ENCODE measurements around the gene TSHZ1.

Gene TSHZ1

DNA sequence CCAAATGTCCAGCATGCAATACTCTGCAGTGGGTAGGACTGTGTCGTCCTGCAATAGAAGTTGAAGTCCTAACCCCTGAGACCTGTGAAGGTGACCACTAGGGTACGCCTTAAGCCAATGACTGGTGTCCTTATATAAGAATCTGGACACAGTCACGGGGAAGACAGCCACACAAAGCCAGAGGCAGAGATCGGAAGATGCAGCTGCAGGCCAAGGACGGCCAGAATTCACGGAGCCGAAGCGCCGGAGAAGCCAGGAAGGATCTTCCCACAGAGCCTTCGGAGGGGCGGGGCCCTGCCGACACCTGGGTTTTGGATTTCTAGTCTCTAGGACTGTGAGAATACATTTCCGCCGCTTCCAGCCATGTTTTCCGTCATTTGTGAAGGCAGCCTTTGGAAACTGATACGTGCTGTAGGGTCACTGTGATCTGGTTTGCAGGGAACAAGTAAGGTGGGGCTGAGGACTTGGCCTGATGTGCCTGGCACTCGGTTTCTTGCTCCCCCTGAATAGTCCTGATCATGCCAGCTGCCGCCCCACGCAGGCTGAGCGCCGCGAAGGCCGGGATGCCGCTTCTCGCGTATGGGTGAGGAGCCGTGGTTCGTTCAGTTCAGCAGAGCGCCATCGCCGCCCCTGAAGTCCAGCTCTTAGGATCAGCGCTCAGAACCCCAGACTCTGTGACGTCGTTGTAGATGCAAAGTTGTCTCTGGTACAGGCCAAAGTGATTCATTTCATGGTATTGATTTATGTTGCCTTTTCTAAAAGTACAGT lies 40.4 kb upstream of the TSHZ1 start:
- no peak for DNase-seq
- Histone ChIP-seq H3K36me3 (no peaks in the 10 kb centered on the region), H3K27me3 (ENCODE audit: insufficient read depth, low read depth, severe bottlenecking) (no peaks in the 10 kb centered on the region), H3K27ac (no peak overlapping the region), H3K9me3 (ENCODE audit: severe bottlenecking) (no peaks in the 10 kb centered on the region), H3K4me3 (ENCODE audit: low read depth, low read length) (no peak overlapping the region)
- TF ChIP-seq, protein P1, sequence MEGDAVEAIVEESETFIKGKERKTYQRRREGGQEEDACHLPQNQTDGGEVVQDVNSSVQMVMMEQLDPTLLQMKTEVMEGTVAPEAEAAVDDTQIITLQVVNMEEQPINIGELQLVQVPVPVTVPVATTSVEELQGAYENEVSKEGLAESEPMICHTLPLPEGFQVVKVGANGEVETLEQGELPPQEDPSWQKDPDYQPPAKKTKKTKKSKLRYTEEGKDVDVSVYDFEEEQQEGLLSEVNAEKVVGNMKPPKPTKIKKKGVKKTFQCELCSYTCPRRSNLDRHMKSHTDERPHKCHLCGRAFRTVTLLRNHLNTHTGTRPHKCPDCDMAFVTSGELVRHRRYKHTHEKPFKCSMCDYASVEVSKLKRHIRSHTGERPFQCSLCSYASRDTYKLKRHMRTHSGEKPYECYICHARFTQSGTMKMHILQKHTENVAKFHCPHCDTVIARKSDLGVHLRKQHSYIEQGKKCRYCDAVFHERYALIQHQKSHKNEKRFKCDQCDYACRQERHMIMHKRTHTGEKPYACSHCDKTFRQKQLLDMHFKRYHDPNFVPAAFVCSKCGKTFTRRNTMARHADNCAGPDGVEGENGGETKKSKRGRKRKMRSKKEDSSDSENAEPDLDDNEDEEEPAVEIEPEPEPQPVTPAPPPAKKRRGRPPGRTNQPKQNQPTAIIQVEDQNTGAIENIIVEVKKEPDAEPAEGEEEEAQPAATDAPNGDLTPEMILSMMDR (IDR thresholded peaks at IDR 0.05; ENCODE audit: low read depth, low read length) = no peak

DNA sequence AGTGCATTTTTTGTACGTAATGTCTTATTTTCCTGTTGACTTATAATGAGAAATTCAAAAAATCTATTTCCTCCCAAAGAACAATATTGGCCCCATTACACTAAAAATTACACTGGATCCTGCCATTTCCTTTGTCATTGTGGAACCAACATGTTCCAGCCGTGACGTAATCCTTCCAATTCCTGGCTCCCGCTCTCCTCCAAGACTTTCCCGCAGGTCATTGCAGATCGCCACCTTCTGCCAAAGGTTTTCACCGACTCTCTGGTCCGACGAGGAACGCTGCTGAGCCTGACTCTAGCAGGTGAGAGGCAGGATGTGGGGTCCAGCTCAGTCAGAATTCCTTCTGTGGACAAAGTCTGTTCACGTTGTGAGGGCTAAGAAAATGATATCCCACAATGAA lies 39.7 kb upstream of the TSHZ1 start:
- Histone ChIP-seq H3K4me3 (ENCODE audit: low read depth, low read length) (no peak overlapping the region), H3K27me3 (ENCODE audit: insufficient read depth, low read depth, severe bottlenecking) (no peaks in the 10 kb centered on the region), H3K27ac (no peak overlapping the region), H3K36me3 (no peaks in the 10 kb centered on the region), H3K9me3 (ENCODE audit: severe bottlenecking) (no peaks in the 10 kb centered on the region)
- DNase-seq = no peak
- TF ChIP-seq, protein P1 (IDR thresholded peaks at IDR 0.05; ENCODE audit: low read depth, low read length) = no peak

DNA sequence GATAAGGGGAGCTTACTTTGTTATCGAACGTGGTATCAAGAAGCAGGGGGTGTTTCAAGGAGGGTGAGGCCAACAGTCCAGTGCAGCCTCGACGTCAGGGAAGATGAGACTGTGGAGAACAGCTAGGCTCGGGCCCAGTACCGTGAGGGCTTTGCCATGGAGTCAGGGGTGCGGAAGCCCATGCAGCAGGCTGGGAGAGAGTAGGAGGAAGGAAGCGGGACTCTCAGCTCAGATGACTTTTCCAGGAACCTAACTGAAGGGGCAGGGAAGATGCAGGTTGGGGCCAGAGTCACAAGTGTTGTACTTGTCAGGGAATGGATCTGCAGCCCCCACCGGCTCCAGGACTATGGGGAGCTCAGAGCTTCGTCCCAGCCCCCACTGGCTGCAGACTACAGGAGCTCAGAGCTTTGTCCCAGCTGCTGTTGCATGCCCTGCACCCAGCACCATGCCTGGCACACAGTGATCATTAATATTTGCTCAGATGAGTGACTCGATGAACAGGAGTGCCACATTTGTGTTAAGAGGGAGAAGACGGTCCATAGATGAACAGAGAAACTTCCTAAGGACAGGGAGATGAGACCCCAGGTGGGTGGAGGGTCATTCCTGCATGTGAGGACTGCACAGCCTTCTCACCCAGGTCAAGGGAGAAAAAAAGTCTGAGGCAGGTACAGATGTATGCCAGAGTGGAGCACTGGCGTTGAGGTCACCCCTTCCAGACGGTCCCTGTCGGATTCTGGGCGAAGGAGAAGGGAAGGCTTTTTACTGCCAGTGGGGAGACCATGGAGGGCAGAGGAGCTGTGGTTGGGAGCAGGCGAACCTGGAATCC lies 38.1 kb upstream of the TSHZ1 start:
- Histone ChIP-seq H3K4me3 (ENCODE audit: low read depth, low read length) (no peak overlapping the region), H3K9me3 (ENCODE audit: severe bottlenecking) (no peaks in the 10 kb centered on the region), H3K27me3 (ENCODE audit: insufficient read depth, low read depth, severe bottlenecking) (no peaks in the 10 kb centered on the region), H3K36me3 (no peaks in the 10 kb centered on the region), H3K27ac (no peak overlapping the region)
- DNase-seq = no peak
- TF ChIP-seq, protein P1 (IDR thresholded peaks at IDR 0.05; ENCODE audit: low read depth, low read length) = no peak

DNA sequence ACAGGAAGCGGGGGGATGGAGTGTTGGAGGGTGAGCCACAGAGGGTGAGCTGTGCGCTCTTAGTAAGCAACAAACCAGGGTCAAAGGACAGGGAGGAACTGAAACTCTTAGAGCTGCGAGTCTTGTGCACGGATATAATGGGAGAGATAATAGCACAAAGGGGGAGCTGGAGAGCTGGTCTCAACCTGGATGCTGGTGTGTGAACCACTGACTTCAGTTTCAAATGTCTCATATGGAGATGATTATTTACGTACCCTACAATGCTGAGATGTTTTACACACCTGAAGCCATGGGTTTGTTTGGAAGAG lies 37.5 kb upstream of the TSHZ1 start:
- no peaks in the 10 kb centered on the region for H3K36me3 ChIP-seq

DNA sequence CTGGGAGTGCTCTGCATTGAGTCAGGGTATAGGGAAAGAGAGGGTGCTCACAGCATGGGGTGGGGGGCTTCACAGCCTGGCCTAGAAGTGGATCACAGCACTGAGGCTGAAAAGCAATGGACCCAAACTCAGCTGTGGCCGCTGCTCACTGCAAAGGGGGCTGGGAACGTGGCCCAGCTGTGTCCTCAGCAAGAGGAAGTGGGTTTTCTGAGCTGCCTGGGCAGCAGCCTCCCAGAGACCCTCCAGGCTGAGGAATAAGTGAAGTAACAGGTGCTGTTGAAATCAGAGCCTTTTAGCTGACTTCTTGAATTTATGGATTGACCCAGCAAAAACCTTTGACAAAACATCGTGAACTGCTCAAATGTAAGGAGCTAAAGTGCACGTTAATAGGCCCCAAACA lies 36.9 kb upstream of the TSHZ1 start:
- no peak overlapping the region for H3K4me3 ChIP-seq (ENCODE audit: low read depth, low read length)
- TF ChIP-seq, protein P1 (IDR thresholded peaks at IDR 0.05; ENCODE audit: low read depth, low read length) = no peak
- H3K36me3 ChIP-seq = no peaks in the 10 kb centered on the region
- no peaks in the 10 kb centered on the region for H3K27me3 ChIP-seq (ENCODE audit: insufficient read depth, low read depth, severe bottlenecking)
- no peak overlapping the region for H3K27ac ChIP-seq
- H3K9me3 ChIP-seq (ENCODE audit: severe bottlenecking) = no peaks in the 10 kb centered on the region
- DNase-seq = no peak

More for the DNA sequence above, 37.5 kb upstream of the TSHZ1 start:
- H3K27ac ChIP-seq = no peak overlapping the region
- no peaks in the 10 kb centered on the region for H3K9me3 ChIP-seq (ENCODE audit: severe bottlenecking)
- DNase-seq = no peak
- TF ChIP-seq, protein P1 (IDR thresholded peaks at IDR 0.05; ENCODE audit: low read depth, low read length) = peak; percentile 23; the same call in 1 of the 2 replicates
- H3K4me3 ChIP-seq (ENCODE audit: low read depth, low read length) = no peak overlapping the region
- H3K27me3 ChIP-seq (ENCODE audit: insufficient read depth, low read depth, severe bottlenecking) = no peaks in the 10 kb centered on the region

Measured in WERI-Rb-1 (cell line).